HG02759 (cell line): ENCODE data around the gene NUPR1.
"Not testable (repeated sequence)": the region's sequence is repeated elsewhere in the genome, so short reads cannot be mapped to it uniquely, and the experiment has no call there.

Experiments
- ATAC-seq: cut with Tn5 transposase; IDR thresholded peaks from one replicate; pipeline ENCODE4 v1.9.1; 2021; ENCODE audit warnings: mild to moderate bottlenecking, moderate library complexity; ENCODE audit not compliant: unreplicated experiment

NUPR1 gene

GRCh38 chr16:28499854-28500253 is 38.9 kb downstream of the NUPR1 start:
- no peak for ATAC-seq

GRCh38 chr16:28498666-28499381 is 40.0 kb downstream of the NUPR1 start:
- ATAC-seq: no peak

- no peak for ATAC-seq
These were observed 40.7 kb downstream of the NUPR1 start for GRCh38 chr16:28497861-28498599.

- ATAC-seq: no peak
These were observed 41.4 kb downstream of the NUPR1 start for GRCh38 chr16:28497386-28497785.

GRCh38 chr16:28496844-28497243 is 41.9 kb downstream of the NUPR1 start:
- ATAC-seq: no peak

- ATAC-seq: no peak
These were observed 42.7 kb downstream of the NUPR1 start for GRCh38 chr16:28495795-28496749.

GRCh38 chr16:28495098-28495793 is 43.5 kb downstream of the NUPR1 start:
- ATAC-seq: no peak

GRCh38 chr16:28494121-28494851 is 44.5 kb downstream of the NUPR1 start, which contains the start of gene APOBR:
TSS of gene APOBR (plus strand) at chr16:28494643. CDS start at chr16:28494682, 39 bp downstream.
- ATAC-seq: peak; percentile 52

GRCh38 chr16:28492511-28492910 is 46.3 kb downstream of the NUPR1 start:
- ATAC-seq: no peak

GRCh38 chr16:28491970-28492474 is 46.8 kb downstream of the NUPR1 start, which contains the start of gene CLN3:
TSS of gene CLN3 (minus strand) at chr16:28492074. CDS start at chr16:28491759, 315 bp downstream.
- peak; percentile 76 for ATAC-seq

- ATAC-seq: peak; percentile 9
These were observed 47.4 kb downstream of the NUPR1 start for GRCh38 chr16:28491230-28491969.

GRCh38 chr16:28486266-28486665 is 52.5 kb downstream of the NUPR1 start:
- ATAC-seq: no peak

- not testable (repeated sequence) for ATAC-seq
These were observed 55.4 kb downstream of the NUPR1 start for GRCh38 chr16:28483361-28483760.
